GM19372 (cell line): ENCODE results near the gene MTA1.

Experiments used
- ATAC-seq: cut with Tn5 transposase; IDR thresholded peaks from one replicate; pipeline ENCODE4 v1.9.1; 2021; ENCODE audit warnings: mild to moderate bottlenecking, low read depth, moderate library complexity; ENCODE audit not compliant: unreplicated experiment

The MTA1 gene

DNA sequence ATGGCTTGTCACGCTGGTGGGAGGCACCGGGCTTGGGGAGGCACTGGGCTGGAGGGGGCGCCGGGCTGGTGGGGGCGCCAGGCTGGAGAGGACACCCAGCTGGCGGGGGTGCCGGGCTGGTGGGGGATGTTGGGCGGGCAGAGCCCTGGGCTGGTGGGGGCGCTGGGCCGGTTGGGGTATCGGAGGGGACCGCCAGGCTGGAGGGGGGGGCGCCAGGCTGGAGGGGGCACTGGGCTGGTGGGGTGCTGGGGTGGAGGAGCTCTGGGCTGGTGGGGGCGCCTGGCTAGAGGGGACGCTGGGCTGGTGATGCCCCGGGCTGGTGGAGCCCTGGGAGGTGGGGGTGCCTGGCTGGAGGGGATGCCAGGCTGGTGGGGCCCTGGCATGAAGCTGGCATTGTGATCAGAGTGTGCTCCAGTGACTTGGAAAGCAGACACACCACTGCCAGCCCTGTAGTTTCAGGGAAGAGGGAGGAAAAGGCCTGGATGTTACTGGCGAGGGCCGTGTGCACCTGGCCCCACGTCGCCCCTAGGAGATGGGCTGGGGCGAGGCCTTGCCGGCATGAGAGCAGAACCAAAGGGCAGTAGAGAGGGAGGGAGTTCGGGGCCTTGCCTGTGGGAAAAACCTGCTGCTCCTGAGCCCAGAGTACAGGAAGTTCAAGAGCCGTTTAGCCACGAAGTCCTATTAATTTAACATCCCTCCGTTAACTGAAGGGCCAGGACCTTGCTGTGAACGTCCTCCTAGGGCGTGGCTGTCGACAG lies 84.5 kb downstream of the MTA1 start:
- ATAC-seq, result no peak

DNA sequence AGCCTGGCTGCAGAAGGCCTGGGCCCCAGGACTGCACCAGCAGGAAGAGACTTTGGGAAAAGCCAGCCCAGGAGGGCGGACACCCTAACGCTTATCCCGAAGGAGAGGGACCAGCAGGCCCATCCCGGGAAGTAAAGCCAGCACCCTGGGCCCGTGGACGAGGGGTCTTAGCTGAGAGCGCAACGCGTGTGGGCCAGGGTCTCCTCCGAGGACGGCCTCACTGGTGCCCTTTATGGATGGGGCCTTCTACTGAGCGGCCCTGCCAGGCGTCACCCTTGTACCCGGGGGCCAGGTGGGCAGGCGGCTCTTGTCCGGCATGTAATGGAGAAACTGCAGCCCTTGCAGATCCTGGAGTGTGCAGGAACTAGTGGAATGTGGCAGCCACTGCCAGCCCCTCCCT lies 85.5 kb downstream of the MTA1 start:
- no peak for ATAC-seq

DNA sequence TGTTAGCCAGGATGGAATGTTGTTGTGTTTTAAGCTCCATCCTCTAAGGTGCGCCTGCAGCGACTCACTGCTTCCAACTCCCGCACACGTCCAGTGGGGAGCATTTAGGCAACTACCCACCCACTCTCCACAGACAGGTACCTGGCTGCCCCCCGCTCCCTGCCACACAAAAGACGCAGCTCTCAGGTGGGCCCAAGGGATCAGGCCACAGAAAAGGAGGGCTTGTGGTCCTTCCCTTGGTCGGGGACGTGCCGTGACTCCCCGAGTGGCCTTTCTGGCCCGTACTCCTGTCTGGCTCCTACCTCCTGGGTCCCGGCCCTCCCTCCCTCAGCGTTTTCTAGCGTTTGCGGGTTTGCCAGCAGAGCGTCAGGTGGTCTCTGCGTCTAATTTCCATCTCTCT lies 87.6 kb downstream of the MTA1 start:
- no peak for ATAC-seq

DNA sequence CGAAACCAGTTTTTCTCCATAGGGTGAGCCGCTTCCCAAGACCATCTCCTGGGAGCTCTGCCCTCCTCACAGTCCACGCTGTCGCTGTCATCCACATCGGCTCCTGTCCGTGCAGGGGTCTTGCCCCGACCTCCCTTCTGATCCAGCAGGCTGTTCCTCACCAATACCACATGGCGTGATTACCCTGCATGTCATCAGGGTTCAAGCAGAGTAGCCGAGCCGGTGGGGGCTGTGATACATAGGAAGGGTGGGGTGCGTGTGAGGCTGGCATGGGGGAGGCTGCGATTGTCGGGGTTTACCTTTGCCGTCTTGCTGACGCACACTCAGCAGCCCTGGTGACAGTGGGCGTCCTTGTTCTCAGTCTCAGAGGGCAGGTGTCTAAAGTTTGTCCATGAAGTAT lies 88.4 kb downstream of the MTA1 start:
- no peak for ATAC-seq

DNA sequence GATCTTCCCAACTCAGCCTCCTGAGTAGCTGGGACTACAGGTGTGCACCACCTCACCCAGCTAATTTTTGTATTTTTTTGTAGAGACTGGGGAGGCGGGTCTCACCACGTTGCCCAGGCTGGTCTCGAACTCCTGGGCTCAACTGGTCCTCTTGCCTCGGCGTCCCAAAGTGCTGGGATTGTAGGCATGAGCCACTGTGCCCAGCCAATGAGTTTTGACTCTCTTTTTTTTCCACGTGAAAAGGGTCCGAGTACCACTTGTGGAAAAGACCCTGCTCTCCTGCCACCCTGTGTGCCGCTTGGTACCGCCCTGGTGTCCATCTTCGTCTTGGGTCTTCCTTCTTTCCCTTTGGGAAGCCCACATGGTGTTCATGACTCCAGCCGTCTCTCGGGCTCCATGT lies 89.0 kb downstream of the MTA1 start:
- ATAC-seq, result no peak

DNA sequence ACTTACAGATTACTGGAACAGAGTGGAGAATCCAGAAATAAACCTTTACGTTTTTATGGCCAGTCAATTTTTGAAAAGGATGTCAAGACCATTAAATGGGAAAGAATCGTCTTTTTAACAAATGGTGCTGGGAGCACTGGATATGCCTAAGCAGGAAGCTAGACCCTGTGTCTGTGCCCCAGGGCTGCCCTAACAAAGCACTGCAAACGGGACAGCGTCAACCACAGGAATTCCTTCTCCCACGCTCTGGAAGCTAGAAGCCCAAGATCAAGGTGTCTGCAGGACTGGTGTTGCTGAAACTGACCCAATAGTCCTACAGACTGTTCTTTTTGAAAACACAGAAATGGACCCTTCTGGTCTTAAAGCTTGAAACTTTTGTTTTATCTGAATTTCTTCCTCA lies 97.5 kb downstream of the MTA1 start:
- no peak for ATAC-seq

DNA sequence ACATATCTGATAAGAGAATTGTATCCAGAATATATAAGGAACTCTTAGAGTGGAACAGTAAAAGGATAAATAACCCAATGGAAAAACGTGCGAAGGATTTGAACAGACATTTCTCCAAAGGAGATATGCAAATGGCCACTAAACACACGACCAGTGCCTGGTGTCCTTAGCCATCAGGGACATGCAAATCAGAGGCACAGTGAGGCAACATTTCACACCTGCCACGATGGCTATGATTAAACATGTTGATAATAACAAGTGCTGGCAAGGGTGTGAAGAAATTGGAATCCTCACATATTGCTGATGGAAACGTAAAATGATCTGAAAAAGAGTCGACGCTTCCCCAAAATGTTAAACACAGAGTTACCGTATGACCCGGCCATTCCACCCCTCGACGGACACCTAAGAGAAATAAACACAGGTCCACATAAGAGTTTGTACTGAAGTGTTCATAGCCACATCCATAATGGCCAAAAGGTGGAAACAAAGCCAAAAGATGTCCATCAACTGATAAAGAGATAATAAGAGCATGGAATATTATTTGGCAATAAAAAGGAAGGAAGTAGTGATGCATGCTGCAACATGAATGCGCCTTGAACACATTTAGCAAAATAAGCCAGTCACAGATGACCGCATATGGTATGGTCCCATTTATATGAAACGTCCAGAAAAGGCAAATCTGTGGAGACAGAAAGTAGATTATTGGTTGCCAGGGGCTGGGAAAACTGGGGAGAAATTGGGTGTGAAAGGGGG lies 100.5 kb downstream of the MTA1 start:
- ATAC-seq, result no peak
